Suprapubic skin (tissue), 4 donors: Measurements from ENCODE around the gene TRAPPC8. TPM values are rescaled to one million over a fixed set of nuclear protein-coding genes. Genes with fewer than 3 reads are reported as not detected.
"Not testable (repeated sequence)": the region's sequence is repeated elsewhere in the genome, so short reads cannot be mapped to it uniquely, and the experiment has no call there.

ENCODE experiments used
- DNase-seq, 2 donors: peaks; one replicate each; pipeline ENCODE4 v3.0.0-alpha.2; 2019; ENCODE audit warnings: low spot score in 2 of 2
- H3K27ac ChIP-seq: fragments of 200-600 bp; sonication (generic); one replicate; pipeline ENCODE4 v1.5.1; 2019
- H3K27me3 ChIP-seq: fragments of 200-600 bp; sonication (generic); one replicate; pipeline ENCODE4 v1.5.1; 2019
- H3K36me3 ChIP-seq: fragments of 200-600 bp; sonication (generic); one replicate; pipeline ENCODE4 v1.5.1; 2019
- H3K4me1 ChIP-seq: fragments of 200-600 bp; sonication (generic); one replicate; pipeline ENCODE4 v1.5.1; 2019
- H3K4me3 ChIP-seq: fragments of 200-600 bp; sonication (generic); one replicate; pipeline ENCODE4 v1.5.1; 2019; ENCODE audit warnings: mild to moderate bottlenecking
- H3K9me3 ChIP-seq: fragments of 200-600 bp; sonication (generic); one replicate; pipeline ENCODE4 v1.5.1; 2019
- EP300 ChIP-seq: sonication (generic); formaldehyde crosslinking; IDR thresholded peaks from one replicate; pipeline ENCODE4 v1.6.1; 2017; ENCODE audit warnings: antibody characterized with exemption
- POLR2A ChIP-seq, 2 donors: fragments of 450-650 bp; IDR thresholded peaks; one replicate each; pipeline ENCODE4 v1.6.1; 2017; ENCODE audit warnings: antibody characterized with exemption in 2 of 2, mild to moderate bottlenecking in 2 of 2, moderate library complexity in 2 of 2
- POLR2AphosphoS5 ChIP-seq, 3 donors: sonication (generic); formaldehyde crosslinking; IDR thresholded peaks; one replicate each; pipeline ENCODE4 v1.6.1; 2017; ENCODE audit warnings: antibody characterized with exemption in 3 of 3
- WGBS: methylation state at CpG from one replicate; pipeline ENCODE4 v1.1.5; 2018; 5-methylcytosine and 5-hydroxymethylcytosine counted together
- total RNA-seq, 4 donors: library from RNA; depleted of rRNA; stranded (reverse); fragments of >200 nt; gene quantifications; one replicate each; pipeline ENCODE4 v1.1.0, GENCODE V29; 2016
- TF ChIP-seq, protein P1 (sequence below), 2 donors: fragments of 200-600 bp in 1 of 2; fragments of 450-650 bp in 1 of 2; sonication (generic) in 1 of 2; IDR thresholded peaks; one replicate each; pipeline ENCODE4 v1.5.1; 2016 to 2019; ENCODE audit warnings: antibody characterized with exemption in 2 of 2, mild to moderate bottlenecking in 1 of 2, moderate library complexity in 1 of 2

Gene TRAPPC8
- total RNA-seq, 4 donors from 2014 or later, result 36.9 to 56.2 (median 42.8) TPM

GRCh38 chr18:31973929-31974546, 31.1 kb upstream of the TRAPPC8 start:
- 77% methylated on average over 4 of the region's 4 CpGs for WGBS
- no peaks in the 10 kb centered on the region for H3K27me3 ChIP-seq
- H3K9me3 ChIP-seq, result peaks cover 19% of the 10 kb centered on the region
- H3K4me3 ChIP-seq, result no peak overlapping the region
- H3K36me3 ChIP-seq, result no peaks in the 10 kb centered on the region
- TF ChIP-seq, protein P1, sequence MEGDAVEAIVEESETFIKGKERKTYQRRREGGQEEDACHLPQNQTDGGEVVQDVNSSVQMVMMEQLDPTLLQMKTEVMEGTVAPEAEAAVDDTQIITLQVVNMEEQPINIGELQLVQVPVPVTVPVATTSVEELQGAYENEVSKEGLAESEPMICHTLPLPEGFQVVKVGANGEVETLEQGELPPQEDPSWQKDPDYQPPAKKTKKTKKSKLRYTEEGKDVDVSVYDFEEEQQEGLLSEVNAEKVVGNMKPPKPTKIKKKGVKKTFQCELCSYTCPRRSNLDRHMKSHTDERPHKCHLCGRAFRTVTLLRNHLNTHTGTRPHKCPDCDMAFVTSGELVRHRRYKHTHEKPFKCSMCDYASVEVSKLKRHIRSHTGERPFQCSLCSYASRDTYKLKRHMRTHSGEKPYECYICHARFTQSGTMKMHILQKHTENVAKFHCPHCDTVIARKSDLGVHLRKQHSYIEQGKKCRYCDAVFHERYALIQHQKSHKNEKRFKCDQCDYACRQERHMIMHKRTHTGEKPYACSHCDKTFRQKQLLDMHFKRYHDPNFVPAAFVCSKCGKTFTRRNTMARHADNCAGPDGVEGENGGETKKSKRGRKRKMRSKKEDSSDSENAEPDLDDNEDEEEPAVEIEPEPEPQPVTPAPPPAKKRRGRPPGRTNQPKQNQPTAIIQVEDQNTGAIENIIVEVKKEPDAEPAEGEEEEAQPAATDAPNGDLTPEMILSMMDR (IDR thresholded peaks at IDR 0.05), result no peak
- TF ChIP-seq EP300 (no peak), POLR2A (IDR thresholded peaks at IDR 0.05) (no peak), POLR2AphosphoS5 (IDR thresholded peaks at IDR 0.05) (no peak)
- H3K4me1 ChIP-seq, result no peaks in the 10 kb centered on the region
- H3K27ac ChIP-seq, result no peak overlapping the region
- DNase-seq, result no peak

DNA sequence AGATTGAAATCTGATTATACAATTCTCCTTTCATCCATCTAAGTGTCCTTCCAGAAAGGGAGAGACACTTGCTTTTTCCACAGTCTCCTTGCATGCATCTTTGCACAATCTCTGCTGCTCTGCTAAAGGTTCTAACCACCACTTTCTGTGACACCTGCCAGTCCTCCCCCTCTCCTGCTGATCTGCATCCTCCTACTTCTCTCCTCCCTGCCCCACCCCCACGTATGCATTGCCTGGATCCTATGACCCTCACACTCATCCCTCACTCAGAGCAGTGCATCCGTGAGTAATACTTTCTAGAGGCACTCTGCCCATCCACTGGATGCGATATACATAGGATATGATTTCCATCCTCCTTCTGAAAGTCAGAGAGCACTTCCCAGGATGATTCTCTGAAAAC, 27.7 kb upstream of the TRAPPC8 start:
- H3K36me3 ChIP-seq, result no peaks in the 10 kb centered on the region
- TF ChIP-seq POLR2A (IDR thresholded peaks at IDR 0.05) (no peak), EP300 (no peak), POLR2AphosphoS5 (IDR thresholded peaks at IDR 0.05) (no peak)
- TF ChIP-seq, protein P1 (IDR thresholded peaks at IDR 0.05), result no peak
- no peak for DNase-seq
- no peak overlapping the region for H3K4me3 ChIP-seq
- 70% methylated on average over 3 of the region's 3 CpGs for WGBS
- peaks cover 19% of the 10 kb centered on the region for H3K9me3 ChIP-seq
- H3K27ac ChIP-seq, result no peak overlapping the region
- H3K4me1 ChIP-seq, result no peaks in the 10 kb centered on the region
- H3K27me3 ChIP-seq, result no peaks in the 10 kb centered on the region

DNA sequence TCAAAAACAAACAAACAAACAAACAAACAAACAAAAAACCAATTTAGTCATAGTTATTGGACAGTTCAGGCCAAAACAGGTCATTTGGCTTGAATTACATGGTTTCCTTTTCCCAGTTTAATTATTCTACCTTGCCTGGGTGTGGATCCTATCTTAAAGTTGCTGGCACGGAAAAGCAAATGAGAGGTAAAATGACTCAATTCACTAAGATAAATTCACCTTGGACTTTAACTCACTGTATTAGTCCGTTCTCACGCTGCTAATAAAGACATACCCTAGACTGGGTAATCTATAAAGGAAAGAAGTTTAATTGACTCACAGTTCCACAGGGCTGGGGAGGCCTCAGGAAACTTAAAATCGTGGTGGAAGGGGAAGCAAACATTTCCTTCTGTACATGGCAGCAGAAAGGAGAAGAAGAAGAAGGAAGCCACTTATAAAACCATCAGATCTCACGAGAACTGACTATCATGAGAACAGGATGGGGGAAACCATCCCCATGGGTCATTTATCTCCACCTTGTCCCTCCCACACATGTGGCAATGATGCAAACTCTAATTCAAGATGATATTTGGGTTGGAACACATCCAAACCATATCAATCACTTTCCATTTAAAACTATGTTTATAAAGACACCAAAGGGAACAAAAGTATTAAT, 22.5 kb upstream of the TRAPPC8 start:
- WGBS, result 51% methylated on average over 5 of the region's 5 CpGs
- no peak overlapping the region for H3K4me3 ChIP-seq
- no peaks in the 10 kb centered on the region for H3K27me3 ChIP-seq
- TF ChIP-seq POLR2AphosphoS5 (IDR thresholded peaks at IDR 0.05) (no peak), EP300 (no peak), POLR2A (IDR thresholded peaks at IDR 0.05) (no peak)
- TF ChIP-seq, protein P1 (IDR thresholded peaks at IDR 0.05), result no peak
- H3K4me1 ChIP-seq, result no peaks in the 10 kb centered on the region
- H3K27ac ChIP-seq, result no peak overlapping the region
- H3K9me3 ChIP-seq, result no peaks in the 10 kb centered on the region
- no peaks in the 10 kb centered on the region for H3K36me3 ChIP-seq
- no peak for DNase-seq

GRCh38 chr18:31957728-31958127, 14.8 kb upstream of the TRAPPC8 start:
- no peak for DNase-seq
- no peaks in the 10 kb centered on the region for H3K36me3 ChIP-seq
- H3K4me1 ChIP-seq, result no peaks in the 10 kb centered on the region
- TF ChIP-seq POLR2A (IDR thresholded peaks at IDR 0.05) (no peak), POLR2AphosphoS5 (IDR thresholded peaks at IDR 0.05) (no peak), EP300 (no peak)
- TF ChIP-seq, protein P1 (IDR thresholded peaks at IDR 0.05), result no peak
- no peaks in the 10 kb centered on the region for H3K27me3 ChIP-seq
- no peak overlapping the region for H3K4me3 ChIP-seq
- H3K27ac ChIP-seq, result no peak overlapping the region
- no peaks in the 10 kb centered on the region for H3K9me3 ChIP-seq

DNA sequence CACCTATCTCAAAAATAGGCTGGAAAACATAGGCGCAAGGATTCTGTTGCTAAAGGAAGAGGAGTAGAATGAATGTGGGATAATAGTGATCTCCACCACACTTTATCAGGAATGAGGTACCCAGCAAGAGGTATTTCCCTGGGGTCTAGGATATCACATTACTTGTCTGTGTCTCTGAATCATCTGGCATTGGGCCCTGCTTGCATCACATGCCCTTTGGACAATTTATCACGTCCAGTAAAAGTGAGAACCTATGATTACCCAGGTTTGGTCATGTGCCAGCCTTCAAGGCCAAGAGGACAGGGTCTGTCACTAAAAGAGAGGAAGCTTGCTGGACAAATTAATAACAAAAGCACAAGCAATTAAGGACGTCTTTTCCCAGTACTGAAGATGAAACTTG, 11.4 kb upstream of the TRAPPC8 start:
- no peak overlapping the region for H3K4me3 ChIP-seq
- WGBS, result 48% methylated on average over 3 of the region's 3 CpGs

GRCh38 chr18:31953699-31954098, 10.8 kb upstream of the TRAPPC8 start:
- not testable (repeated sequence) for H3K9me3 ChIP-seq, H3K27ac ChIP-seq, DNase-seq, H3K4me3 ChIP-seq, H3K4me1 ChIP-seq, H3K27me3 ChIP-seq, H3K36me3 ChIP-seq
- WGBS, result 78% methylated on average over 3 of the region's 3 CpGs

More for the DNA sequence above, 11.4 kb upstream of the TRAPPC8 start:
- no peak overlapping the region for H3K27ac ChIP-seq
- no peaks in the 10 kb centered on the region for H3K4me1 ChIP-seq
- no peaks in the 10 kb centered on the region for H3K36me3 ChIP-seq
- TF ChIP-seq EP300, result no peak
- no peak for TF ChIP-seq POLR2AphosphoS5 (IDR thresholded peaks at IDR 0.05)
- no peak for TF ChIP-seq POLR2A (IDR thresholded peaks at IDR 0.05)
- TF ChIP-seq, protein P1 (IDR thresholded peaks at IDR 0.05), result no peak
- DNase-seq, result no peak
- no peaks in the 10 kb centered on the region for H3K9me3 ChIP-seq
- H3K27me3 ChIP-seq, result no peaks in the 10 kb centered on the region
